Measurements from ENCODE around the gene ANKRD44.

ANKRD44 gene

GRCh38 chr2:197145471-197146056 lies 165.0 kb downstream of the ANKRD44 start:
- DNase-seq (ENCODE audit: low read depth in 2 of 2) = no peak

- no peak for DNase-seq (ENCODE audit: low read depth in 2 of 2)
Measured at GRCh38 chr2:197144183-197144582, 166.4 kb downstream of the ANKRD44 start.

GRCh38 chr2:197141702-197142473 lies 168.7 kb downstream of the ANKRD44 start:
- DNase-seq (ENCODE audit: low read depth in 2 of 2) = no peak

GRCh38 chr2:197140045-197140444 lies 170.5 kb downstream of the ANKRD44 start:
- DNase-seq (ENCODE audit: low read depth in 2 of 2) = no peak

GRCh38 chr2:197138506-197138905 lies 172.1 kb downstream of the ANKRD44 start:
- DNase-seq (ENCODE audit: low read depth in 2 of 2) = no peak

GRCh38 chr2:197137826-197138477 lies 172.6 kb downstream of the ANKRD44 start:
- no peak for DNase-seq (ENCODE audit: low read depth in 2 of 2)

- DNase-seq (ENCODE audit: low read depth in 2 of 2) = no peak
Measured at GRCh38 chr2:197137231-197137630, 173.3 kb downstream of the ANKRD44 start.

- no peak for DNase-seq (ENCODE audit: low read depth in 2 of 2)
Measured at GRCh38 chr2:197136452-197136851, 174.1 kb downstream of the ANKRD44 start.

- no peak for DNase-seq (ENCODE audit: low read depth in 2 of 2)
Measured at GRCh38 chr2:197135806-197136205, 174.8 kb downstream of the ANKRD44 start.

- DNase-seq (ENCODE audit: low read depth in 2 of 2) = no peak
Measured at GRCh38 chr2:197134206-197134605, 176.4 kb downstream of the ANKRD44 start.

- no peak for DNase-seq (ENCODE audit: low read depth in 2 of 2)
Measured at GRCh38 chr2:197131558-197131855, 179.1 kb downstream of the ANKRD44 start.

GRCh38 chr2:197130318-197130717 lies 180.3 kb downstream of the ANKRD44 start:
- DNase-seq (ENCODE audit: low read depth in 2 of 2) = no peak

- DNase-seq (ENCODE audit: low read depth in 2 of 2) = no peak
Measured at GRCh38 chr2:197128897-197129296, 181.7 kb downstream of the ANKRD44 start.

GRCh38 chr2:197128126-197128525 lies 182.5 kb downstream of the ANKRD44 start:
- no peak for DNase-seq (ENCODE audit: low read depth in 2 of 2)

- no peak for DNase-seq (ENCODE audit: low read depth in 2 of 2)
Measured at GRCh38 chr2:197126630-197127352, 183.8 kb downstream of the ANKRD44 start.

- DNase-seq (ENCODE audit: low read depth in 2 of 2) = no peak
Measured at GRCh38 chr2:197124639-197125390, 185.8 kb downstream of the ANKRD44 start.

- no peak for DNase-seq (ENCODE audit: low read depth in 2 of 2)
Measured at GRCh38 chr2:197122821-197123220, 187.8 kb downstream of the ANKRD44 start.

- DNase-seq (ENCODE audit: low read depth in 2 of 2) = no peak
Measured at GRCh38 chr2:197121756-197122385, 188.7 kb downstream of the ANKRD44 start.

GRCh38 chr2:197121255-197121654 lies 189.3 kb downstream of the ANKRD44 start:
- no peak for DNase-seq (ENCODE audit: low read depth in 2 of 2)

- no peak for DNase-seq (ENCODE audit: low read depth in 2 of 2)
Measured at GRCh38 chr2:197116306-197116879, 194.2 kb downstream of the ANKRD44 start.

GRCh38 chr2:197115325-197115724 lies 195.3 kb downstream of the ANKRD44 start:
- no peak for DNase-seq (ENCODE audit: low read depth in 2 of 2)
